MG63 (cell line): ENCODE measurements around the gene IPPK. TPM values are rescaled to one million over a fixed set of nuclear protein-coding genes. Genes with fewer than 3 reads are reported as not detected.
A peak's percentile ranks its signal among the peaks of the same experiment; 100 is the strongest.
"Not testable (repeated sequence)": the region's sequence is repeated elsewhere in the genome, so short reads cannot be mapped to it uniquely, and the experiment has no call there.

Experiments
- DNase-seq: peaks from one replicate; pipeline ENCODE4 v3.0.0-alpha.2; 2020
- H3K27me3 ChIP-seq: fragments of 250-450 bp; sonication (Bioruptor Pico); 2 replicates; pipeline ENCODE4 v1.5.1; 2020; ENCODE audit warnings: mild to moderate bottlenecking, moderate library complexity
- H3K36me3 ChIP-seq: fragments of 250-450 bp; sonication (Bioruptor Pico); 2 replicates; pipeline ENCODE4 v1.5.1; 2020; ENCODE audit warnings: mild to moderate bottlenecking, moderate library complexity
- H3K4me3 ChIP-seq: fragments of 250-450 bp; sonication (Bioruptor Pico); 2 replicates; pipeline ENCODE4 v1.5.1; 2020; ENCODE audit warnings: mild to moderate bottlenecking, moderate library complexity
- H3K9me3 ChIP-seq: fragments of 250-450 bp; sonication (Bioruptor Pico); 2 replicates; pipeline ENCODE4 v1.5.1; 2020; ENCODE audit warnings: mild to moderate bottlenecking, moderate library complexity
- total RNA-seq: library from RNA; depleted of rRNA; stranded (reverse); fragments of >200 nt; shearing (Covaris generic); gene quantifications from 2 replicates; pipeline ENCODE4 v1.2.3, GENCODE V29; 2014; ENCODE audit warnings: low replicate concordance

Gene IPPK
- total RNA-seq, 1 experiment from 2014 or later = 13.3 TPM

- Histone ChIP-seq H3K27me3 (no peaks in the 10 kb centered on the region), H3K4me3 (no peak overlapping the region), H3K9me3 (no peaks in the 10 kb centered on the region; the same call in 1 of the 2 replicates), H3K36me3 (peaks cover 5% of the 10 kb centered on the region)
- DNase-seq = no peak
Measured at GRCh38 chr9:92602413-92602812, 67.5 kb downstream of the IPPK start.

- H3K4me3 ChIP-seq = no peak overlapping the region
Measured at GRCh38 chr9:92601451-92601850, 68.5 kb downstream of the IPPK start.

GRCh38 chr9:92600462-92601261 is 69.3 kb downstream of the IPPK start:
- Histone ChIP-seq H3K9me3 (no peaks in the 10 kb centered on the region; the same call in 1 of the 2 replicates), H3K36me3 (peaks cover 5% of the 10 kb centered on the region), H3K4me3 (no peak overlapping the region), H3K27me3 (no peaks in the 10 kb centered on the region)
- peak; percentile 61 for DNase-seq

More at GRCh38 chr9:92601451-92601850, 68.5 kb downstream of the IPPK start:
- H3K9me3 ChIP-seq = no peaks in the 10 kb centered on the region; the same call in 1 of the 2 replicates
- no peak for DNase-seq
- peaks cover 5% of the 10 kb centered on the region for H3K36me3 ChIP-seq
- no peaks in the 10 kb centered on the region for H3K27me3 ChIP-seq

GRCh38 chr9:92599938-92600461 is 69.9 kb downstream of the IPPK start:
- DNase-seq = peak; percentile 26
- H3K9me3 ChIP-seq = no peaks in the 10 kb centered on the region; the same call in 1 of the 2 replicates
- no peaks in the 10 kb centered on the region for H3K27me3 ChIP-seq
- H3K4me3 ChIP-seq = no peak overlapping the region
- H3K36me3 ChIP-seq = peaks cover 5% of the 10 kb centered on the region

- no peak for DNase-seq
Measured at GRCh38 chr9:92598382-92598781, 71.5 kb downstream of the IPPK start.

GRCh38 chr9:92595930-92596329 is 74.0 kb downstream of the IPPK start:
- no peaks in the 10 kb centered on the region for H3K36me3 ChIP-seq
- no peaks in the 10 kb centered on the region for H3K9me3 ChIP-seq
- DNase-seq = no peak

More at GRCh38 chr9:92598382-92598781, 71.5 kb downstream of the IPPK start:
- Histone ChIP-seq H3K4me3 (no peak overlapping the region), H3K9me3 (no peaks in the 10 kb centered on the region), H3K27me3 (no peaks in the 10 kb centered on the region), H3K36me3 (no peaks in the 10 kb centered on the region)

GRCh38 chr9:92595075-92595474 is 74.9 kb downstream of the IPPK start:
- not testable (repeated sequence) for H3K36me3 ChIP-seq, H3K4me3 ChIP-seq, H3K9me3 ChIP-seq, DNase-seq, H3K27me3 ChIP-seq

More at GRCh38 chr9:92595930-92596329, 74.0 kb downstream of the IPPK start:
- H3K27me3 ChIP-seq = no peaks in the 10 kb centered on the region
- no peak overlapping the region for H3K4me3 ChIP-seq

GRCh38 chr9:92592946-92593861 is 76.7 kb downstream of the IPPK start:
- Histone ChIP-seq H3K4me3 (no peak overlapping the region), H3K36me3 (no peaks in the 10 kb centered on the region), H3K27me3 (no peaks in the 10 kb centered on the region), H3K9me3 (no peaks in the 10 kb centered on the region)
- no peak for DNase-seq

GRCh38 chr9:92592537-92592936 is 77.4 kb downstream of the IPPK start:
- H3K4me3 ChIP-seq = no peak overlapping the region
- H3K9me3 ChIP-seq = no peaks in the 10 kb centered on the region
- no peak for DNase-seq
- H3K27me3 ChIP-seq = no peaks in the 10 kb centered on the region
- H3K36me3 ChIP-seq = no peaks in the 10 kb centered on the region

- peaks cover 4% of the 10 kb centered on the region; the same call in 1 of the 2 replicates for H3K9me3 ChIP-seq
- H3K36me3 ChIP-seq = no peaks in the 10 kb centered on the region
- no peak overlapping the region for H3K4me3 ChIP-seq
- peak; percentile 23 for DNase-seq
- no peaks in the 10 kb centered on the region for H3K27me3 ChIP-seq
Measured at GRCh38 chr9:92590377-92590776, 79.6 kb downstream of the IPPK start.

GRCh38 chr9:92589923-92590322 is 80.0 kb downstream of the IPPK start:
- Histone ChIP-seq H3K4me3 (no peak overlapping the region), H3K9me3 (peaks cover 4% of the 10 kb centered on the region; the same call in 1 of the 2 replicates)

GRCh38 chr9:92576175-92576574 is 93.8 kb downstream of the IPPK start:
- Histone ChIP-seq H3K27me3 (no peaks in the 10 kb centered on the region), H3K36me3 (no peaks in the 10 kb centered on the region), H3K9me3 (peaks cover 2% of the 10 kb centered on the region; the same call in 1 of the 2 replicates), H3K4me3 (no peak overlapping the region)
- DNase-seq = no peak

More at GRCh38 chr9:92589923-92590322, 80.0 kb downstream of the IPPK start:
- DNase-seq = no peak
- no peaks in the 10 kb centered on the region for H3K27me3 ChIP-seq
- no peaks in the 10 kb centered on the region for H3K36me3 ChIP-seq

- DNase-seq, H3K27me3 ChIP-seq, H3K4me3 ChIP-seq, H3K36me3 ChIP-seq, H3K9me3 ChIP-seq: not testable (repeated sequence)
Measured at GRCh38 chr9:92573612-92574011, 96.3 kb downstream of the IPPK start.

- not testable (repeated sequence) for H3K4me3 ChIP-seq, DNase-seq, H3K27me3 ChIP-seq, H3K36me3 ChIP-seq, H3K9me3 ChIP-seq
Measured at GRCh38 chr9:92571871-92572270, 98.1 kb downstream of the IPPK start.

GRCh38 chr9:92564982-92565381 is 104.9 kb downstream of the IPPK start:
- DNase-seq = no peak
- no peak overlapping the region for H3K4me3 ChIP-seq
- no peaks in the 10 kb centered on the region for H3K36me3 ChIP-seq
- 0 out of 2 replicates have a peak, but pooled peaks cover 2% of the 10 kb centered on the region for H3K9me3 ChIP-seq
- H3K27me3 ChIP-seq = no peaks in the 10 kb centered on the region

- no peaks in the 10 kb centered on the region for H3K27me3 ChIP-seq
- DNase-seq = no peak
- 0 out of 2 replicates have a peak, but pooled peaks cover 2% of the 10 kb centered on the region for H3K9me3 ChIP-seq
- no peak overlapping the region for H3K4me3 ChIP-seq
- no peaks in the 10 kb centered on the region for H3K36me3 ChIP-seq
Measured at GRCh38 chr9:92564504-92564903, 105.4 kb downstream of the IPPK start.
